CD1c-positive myeloid dendritic cell (primary cell): Measurements from ENCODE around the gene MAPK8IP3.

Experiments used
- DNase-seq: peaks from one replicate; pipeline ENCODE4 v3.0.0-alpha.2; 2016; ENCODE audit errors: extremely low spot score

MAPK8IP3 gene

GRCh38 chr16:1812732-1813163 lies 106.8 kb downstream of the MAPK8IP3 start:
- peak; percentile 70 for DNase-seq

GRCh38 chr16:1815461-1815860 lies 109.5 kb downstream of the MAPK8IP3 start:
- no peak for DNase-seq

GRCh38 chr16:1816396-1817275 lies 110.6 kb downstream of the MAPK8IP3 start:
- DNase-seq: no peak

- DNase-seq: no peak
These were observed 111.2 kb downstream of the MAPK8IP3 start for GRCh38 chr16:1817276-1817589.

GRCh38 chr16:1817716-1818115 lies 111.7 kb downstream of the MAPK8IP3 start:
- no peak for DNase-seq

GRCh38 chr16:1818204-1818872 lies 112.3 kb downstream of the MAPK8IP3 start:
- DNase-seq: no peak

GRCh38 chr16:1818873-1819525 lies 113.0 kb downstream of the MAPK8IP3 start:
- DNase-seq: no peak

GRCh38 chr16:1819611-1820010 lies 113.6 kb downstream of the MAPK8IP3 start:
- no peak for DNase-seq
